ENCODE measurements around the gene PPIL1. TPM values are rescaled to one million over a fixed set of nuclear protein-coding genes. Genes with fewer than 3 reads are reported as not detected.

Gene PPIL1
- total RNA-seq, 1 experiment from 2014 or later: 87.8 TPM

DNA sequence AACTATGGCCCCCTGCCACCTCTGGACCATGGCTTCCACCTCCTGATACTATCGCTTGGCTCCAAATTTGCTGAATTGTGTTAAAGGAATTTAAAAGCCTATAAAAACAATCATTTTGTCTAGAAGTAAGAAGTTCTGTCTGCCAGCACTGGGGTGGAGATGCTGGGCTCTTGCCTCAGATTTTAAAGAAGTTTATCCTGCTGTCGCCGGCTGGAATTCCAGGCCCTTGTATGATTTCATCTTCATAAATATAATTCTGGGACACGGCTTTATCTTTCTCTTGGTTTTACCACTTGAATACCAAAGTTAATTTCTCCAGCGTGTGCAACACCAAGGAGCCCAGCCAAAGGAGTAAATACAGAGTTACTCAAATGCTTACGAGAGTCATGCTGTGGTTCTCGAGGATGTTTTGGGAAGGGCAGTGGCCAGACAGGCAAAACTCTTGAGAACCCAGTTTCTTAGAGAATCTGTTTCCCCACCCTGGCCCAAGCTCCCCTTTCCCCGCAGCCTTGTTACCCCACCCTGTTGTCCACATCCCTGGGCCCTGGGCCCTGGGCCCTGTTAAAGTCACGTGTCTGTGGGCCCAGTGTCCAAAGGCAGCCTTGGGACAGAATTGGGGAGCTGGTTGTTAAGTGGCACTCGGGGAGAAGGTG is 43.1 kb upstream of the PPIL1 start:
- no peak for DNase-seq
- no CpG with 5 or more reads among the region's 10 CpGs for WGBS (ENCODE audit: extremely low coverage, insufficient read length, low lambda C conversion rate)

More for the DNA sequence above, 43.1 kb upstream of the PPIL1 start:
- Mint-ChIP-seq H3K9me3 (no peaks in the 10 kb centered on the region), H3K27ac (no peak overlapping the region), H3K27me3 (ENCODE audit: low read depth) (no peaks in the 10 kb centered on the region), H3K4me1 (peaks cover 4 to 8% of the 10 kb centered on the region in 2 experiments), H3K36me3 (ENCODE audit: insufficient read depth in 1 of 3, low read depth in 3 of 3) (peaks cover 0 to 2% (median 0%) of the 10 kb centered on the region in 3 experiments; a peak in 1 of 7 replicates), H3K4me3 (no peak overlapping the region)
- Histone ChIP-seq H4K91ac (ENCODE audit: insufficient read length, low read depth, low read length) (no peak overlapping the region), H3K4me1 (ENCODE audit: insufficient read depth, low read length) (no peaks in the 10 kb centered on the region), H4K20me1 (ENCODE audit: control insufficient read depth, insufficient read depth, insufficient read length) (no peaks in the 10 kb centered on the region), H2BK12ac (ENCODE audit: insufficient read length, low read depth, low read length) (no peak overlapping the region), H2BK5ac (ENCODE audit: insufficient read length, low read length) (no peak overlapping the region), H4K8ac (replicated peaks; ENCODE audit: insufficient read length, low read depth, low read length) (no peak overlapping the region), H3K23ac (ENCODE audit: insufficient read length, low read depth, low read length) (no peak overlapping the region), H3T11ph (ENCODE audit: low read length) (no peak overlapping the region), H2AFZ (ENCODE audit: low read length) (no peak overlapping the region), H4K5ac (ENCODE audit: insufficient read length, low read depth, low read length) (no peak overlapping the region), H2AK5ac (ENCODE audit: insufficient read length, low read length) (no peak overlapping the region), H3K9me3 (ENCODE audit: control insufficient read depth, low read depth, low read length) (no peaks in the 10 kb centered on the region), H3K27ac (ENCODE audit: insufficient read length, low read depth, low read length) (no peak overlapping the region), H2BK15ac (ENCODE audit: low read depth, low read length) (no peak overlapping the region), H3K56ac (ENCODE audit: insufficient read length, low read depth, low read length) (no peak overlapping the region), H3K14ac (ENCODE audit: insufficient read depth, low read length) (no peak overlapping the region), H3K23me2 (ENCODE audit: insufficient read length, low read depth, low read length, poor library complexity, severe bottlenecking) (no peaks in the 10 kb centered on the region), H3K79me2 (ENCODE audit: insufficient read depth, low read length) (no peaks in the 10 kb centered on the region), H3K18ac (ENCODE audit: insufficient read length, low read depth, low read length) (no peak overlapping the region), H3K27me3 (ENCODE audit: insufficient read depth, low read length) (no peaks in the 10 kb centered on the region), H3K4me2 (ENCODE audit: insufficient read depth, insufficient read length, low read length) (no peak overlapping the region), H3K79me1 (ENCODE audit: insufficient read depth, low read depth, low read length, poor library complexity, severe bottlenecking) (no peaks in the 10 kb centered on the region), H3K9ac (ENCODE audit: extremely low read depth, insufficient read length, low read length) (no peak overlapping the region), H2BK120ac (ENCODE audit: low read depth, low read length, poor library complexity, severe bottlenecking) (no peak overlapping the region), H3K4ac (ENCODE audit: low read depth, low read length) (no peak overlapping the region), H2BK20ac (ENCODE audit: low read depth, low read length, poor library complexity, severe bottlenecking) (no peak overlapping the region)
- TF ChIP-seq, protein P1, sequence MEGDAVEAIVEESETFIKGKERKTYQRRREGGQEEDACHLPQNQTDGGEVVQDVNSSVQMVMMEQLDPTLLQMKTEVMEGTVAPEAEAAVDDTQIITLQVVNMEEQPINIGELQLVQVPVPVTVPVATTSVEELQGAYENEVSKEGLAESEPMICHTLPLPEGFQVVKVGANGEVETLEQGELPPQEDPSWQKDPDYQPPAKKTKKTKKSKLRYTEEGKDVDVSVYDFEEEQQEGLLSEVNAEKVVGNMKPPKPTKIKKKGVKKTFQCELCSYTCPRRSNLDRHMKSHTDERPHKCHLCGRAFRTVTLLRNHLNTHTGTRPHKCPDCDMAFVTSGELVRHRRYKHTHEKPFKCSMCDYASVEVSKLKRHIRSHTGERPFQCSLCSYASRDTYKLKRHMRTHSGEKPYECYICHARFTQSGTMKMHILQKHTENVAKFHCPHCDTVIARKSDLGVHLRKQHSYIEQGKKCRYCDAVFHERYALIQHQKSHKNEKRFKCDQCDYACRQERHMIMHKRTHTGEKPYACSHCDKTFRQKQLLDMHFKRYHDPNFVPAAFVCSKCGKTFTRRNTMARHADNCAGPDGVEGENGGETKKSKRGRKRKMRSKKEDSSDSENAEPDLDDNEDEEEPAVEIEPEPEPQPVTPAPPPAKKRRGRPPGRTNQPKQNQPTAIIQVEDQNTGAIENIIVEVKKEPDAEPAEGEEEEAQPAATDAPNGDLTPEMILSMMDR (conservative IDR thresholded peaks at IDR 0.05): no peak

Data from H9 (cell line).